Psoas muscle (tissue), 8 donors: Measurements from ENCODE around the gene RRP7A. TPM values are rescaled to one million over a fixed set of nuclear protein-coding genes. Genes with fewer than 3 reads are reported as not detected.

Source experiments
- ATAC-seq, 4 donors: fragments of 200-7000 bp; cut with Tn5 transposase; one replicate each; pipeline ENCODE4 v1.9.1; 2020; ENCODE audit warnings: moderate library complexity in 3 of 4, mild to moderate bottlenecking in 2 of 4
- DNase-seq, 2 donors: peaks; one replicate each; pipeline ENCODE4 v3.0.0-alpha.2; 2020
- H3K27ac ChIP-seq: fragments of 200-600 bp; one replicate; pipeline ENCODE4 v1.8.0; 2022
- H3K27me3 ChIP-seq, 3 donors: fragments of 200-600 bp in 1 of 3; one replicate each; pipeline versions ENCODE4 v1.6.1 to v1.8.0; 2013 to 2022; ENCODE audit warnings: low read length in 2 of 3, mild to moderate bottlenecking in 2 of 3, moderate library complexity in 1 of 3; ENCODE audit not compliant: insufficient read depth in 3 of 3
- H3K36me3 ChIP-seq, 2 donors: fragments of 200-600 bp in 1 of 2; one replicate each; pipeline versions ENCODE4 v1.6.1 to v1.8.0; 2013 to 2022; ENCODE audit warnings: low read depth in 1 of 2, mild to moderate bottlenecking in 1 of 2, moderate library complexity in 1 of 2; ENCODE audit not compliant: insufficient read depth in 1 of 2
- H3K4me1 ChIP-seq: fragments of 200-600 bp; one replicate; pipeline ENCODE4 v1.8.0; 2022
- H3K4me3 ChIP-seq: fragments of 200-600 bp; one replicate; pipeline ENCODE4 v1.8.0; 2022; ENCODE audit warnings: mild to moderate bottlenecking
- H3K9me3 ChIP-seq: fragments of 200-600 bp; one replicate; pipeline ENCODE4 v1.8.0; 2022
- CTCF ChIP-seq: fragments of 200-600 bp; IDR thresholded peaks from one replicate; pipeline ENCODE4 v1.8.0; 2022; ENCODE audit warnings: antibody characterized with exemption
- WGBS, 3 donors: extraction: QIAGEN DNeasy Blood & Tissue Kit; methylation state at CpG; one replicate each; pipeline versions ENCODE4 v1.1.6 to v1.1.7; 2013; 5-methylcytosine and 5-hydroxymethylcytosine counted together
- intact Hi-C, 2 donors: fragments of 100-400 bp; cut with DNase I; formaldehyde crosslinking; loops; one replicate each; pipeline versions ENCODE4 v1.11.0 to v1.14.2; 2022
- polyA plus RNA-seq, 3 donors: library from polyadenylated mRNA; stranded (reverse); fragments of 200-250 nt; gene quantifications; one replicate each; pipeline ENCODE4 v1.2.3, GENCODE V29; 2013
- total RNA-seq, 4 donors: library from RNA; stranded (reverse); fragmentation: NEBNext Ultra II Directional in 2 of 4; extraction: Animal tissue kit (Norgen Biotek cat#: 25700) in 2 of 4; gene quantifications; one replicate each; pipeline versions ENCODE4 v1.2.1 to v1.2.4, GENCODE V29; 2021 to 2023
- donor health status: healthy with polysubstance abuse.
- donor health status: DM: no; HTN: no; CAD: no; lungs with moderate emphysema.
- donor health status: Bipolar disorder and iron deficiency.
- donor health status: healthy.
- donor health status: DM: yes; HTN: yes; CAD: no.
- donor health status: DM: no; HTN: no; CAD: no.
- donor health status: DM: no; HTN: no; CAD: no.
- donor health status: DM: yes; HTN: yes; CAD: no.

Gene RRP7A
- total and polyA plus RNA-seq, 7 donors, result 5.7 to 34.8 (median 32.2) TPM

- no peak overlapping the region for H3K4me3 ChIP-seq
- 76 to 83% (median 79%) methylated on average over 2 of the region's 2 CpGs for WGBS, 3 donors
- DNase-seq (no peak), ATAC-seq (no peak)
- H3K4me1 ChIP-seq, result no peaks in the 10 kb centered on the region
- no peaks in the 10 kb centered on the region for H3K27me3 ChIP-seq
- TF ChIP-seq CTCF, result no peak
- intact Hi-C loops, result no loop called here
- no peaks in the 10 kb centered on the region for H3K36me3 ChIP-seq
- no peak overlapping the region for H3K27ac ChIP-seq
- no peaks in the 10 kb centered on the region for H3K9me3 ChIP-seq
Measured at GRCh38 chr22:42562684-42563083, 43.1 kb upstream of the RRP7A start.

GRCh38 chr22:42562279-42562678, 42.7 kb upstream of the RRP7A start:
- H3K36me3 ChIP-seq, result no peaks in the 10 kb centered on the region
- H3K27ac ChIP-seq, result no peak overlapping the region
- H3K9me3 ChIP-seq, result no peaks in the 10 kb centered on the region
- H3K27me3 ChIP-seq, result no peaks in the 10 kb centered on the region
- no peaks in the 10 kb centered on the region for H3K4me1 ChIP-seq
- DNase-seq (no peak), ATAC-seq (no peak)
- intact Hi-C loops, result no loop called here
- H3K4me3 ChIP-seq, result no peak overlapping the region
- no peak for TF ChIP-seq CTCF
- 54 to 59% (median 57%) methylated on average over 8 of the region's 8 CpGs for WGBS, 3 donors

- 47 to 61% (median 49%) methylated on average over 5 of the region's 5 CpGs for WGBS, 3 donors
- H3K36me3 ChIP-seq, result no peaks in the 10 kb centered on the region
- TF ChIP-seq CTCF, result no peak
- H3K27me3 ChIP-seq, result no peaks in the 10 kb centered on the region
- no peaks in the 10 kb centered on the region for H3K4me1 ChIP-seq
- H3K9me3 ChIP-seq, result no peaks in the 10 kb centered on the region
- DNase-seq, result no peak
- no peak for ATAC-seq
- no peak overlapping the region for H3K27ac ChIP-seq
- intact Hi-C loops, result no loop called here
- H3K4me3 ChIP-seq, result no peak overlapping the region
Measured at GRCh38 chr22:42561856-42562255, 42.3 kb upstream of the RRP7A start.

- H3K9me3 ChIP-seq, result no peaks in the 10 kb centered on the region
- TF ChIP-seq CTCF, result peak; percentile 35
- intact Hi-C loops, result no loop called here
- H3K36me3 ChIP-seq, result no peaks in the 10 kb centered on the region
- ATAC-seq (peak; percentile 9 to 37 (median 24)), DNase-seq (no peak)
- H3K27ac ChIP-seq, result no peak overlapping the region
- WGBS, 3 donors, result 69 to 76% (median 74%) methylated on average over 7 of the region's 7 CpGs
- H3K27me3 ChIP-seq, result no peaks in the 10 kb centered on the region
- H3K4me1 ChIP-seq, result no peaks in the 10 kb centered on the region
- no peak overlapping the region for H3K4me3 ChIP-seq
Measured at GRCh38 chr22:42560781-42561180, 41.2 kb upstream of the RRP7A start.

DNA sequence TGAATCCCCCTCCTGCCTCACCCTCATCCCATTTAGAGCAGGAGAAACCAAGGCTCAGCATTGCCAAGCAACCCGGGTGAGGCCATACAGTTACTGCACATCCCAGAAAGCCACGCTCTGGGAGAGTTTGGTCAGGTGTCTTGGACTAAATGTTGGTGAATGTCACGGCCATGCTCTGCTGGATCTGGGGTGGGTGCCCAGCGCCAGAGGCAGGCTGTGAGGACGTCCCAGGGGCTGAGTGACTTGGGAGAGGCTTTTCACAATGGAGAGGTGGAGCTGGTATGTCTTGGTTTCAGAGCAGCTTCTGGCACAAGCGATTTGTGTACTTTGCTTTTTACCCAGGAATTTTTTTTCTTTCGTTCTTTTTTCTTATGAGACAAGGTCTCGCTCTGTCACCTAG, 40.8 kb upstream of the RRP7A start:
- no peak for TF ChIP-seq CTCF
- Histone ChIP-seq H3K9me3 (no peaks in the 10 kb centered on the region), H3K27ac (no peak overlapping the region), H3K4me1 (no peaks in the 10 kb centered on the region), H3K4me3 (no peak overlapping the region), H3K27me3 (no peaks in the 10 kb centered on the region), H3K36me3 (no peaks in the 10 kb centered on the region)
- intact Hi-C loops, result no loop called here
- no peak for ATAC-seq
- no peak for DNase-seq
- WGBS, 3 donors, result 76 to 87% (median 80%) methylated on average over 8 of the region's 8 CpGs
